HCT116 (cell line): ENCODE measurements around the gene SNTG2. TPM values are rescaled to one million over a fixed set of nuclear protein-coding genes. Genes with fewer than 3 reads are reported as not detected.

ENCODE experiments used
- ATAC-seq: fragments of 200-7000 bp; cut with Tn5 transposase; 2 replicates; pipeline ENCODE4 v1.9.1; 2020; ENCODE audit warnings: mild to moderate bottlenecking, moderate library complexity
- BruUV-seq: library from RNA; stranded (reverse); fragments of 400-500 nt; replicated peaks from 2 replicates; lab custom pipeline; 2021; lab: Mats Ljungman, UMichigan
- CTCF ChIA-PET: fragments of 300-600 bp; sonication (Branson Sonifier 250); formaldehyde crosslinking; loops from one replicate; lab custom pipeline; 2021; ENCODE audit warnings: antibody characterized with exemption; lab: Charles Lee
- POLR2A ChIA-PET: fragments of 300-600, 350-600 bp; sonication (Branson Sonifier 250); formaldehyde crosslinking; loops from one replicate; lab custom pipeline; 2021; ENCODE audit warnings: antibody characterized with exemption; lab: Charles Lee
- RAD21 ChIA-PET, 2 experiments: fragments of 300-600 bp; sonication (Branson Sonifier 250); formaldehyde crosslinking; loops; one replicate each; lab custom pipeline; 2023; ENCODE audit warnings: low total read pairs in 2 of 2; ENCODE audit not compliant: uncharacterized antibody in 2 of 2, unreplicated experiment in 2 of 2, low non-redundant PET in 1 of 2; lab: Charles Lee
- DNase-seq: peaks from one replicate; pipeline ENCODE4 v3.0.0-alpha.2; 2010; ENCODE audit warnings: low read depth, low spot score
- H2AFZ ChIP-seq: fragments of 200-600 bp; shearing (Covaris generic), sonication (generic); 2 replicates; pipeline ENCODE4 v1.6.1; 2017; ENCODE audit warnings: low read depth, mixed run types, mixed read lengths, antibody characterized with exemption, low read length; ENCODE audit not compliant: poor library complexity, severe bottlenecking
- H3K27ac ChIP-seq: 2 replicates; pipeline ENCODE4 v1.5.1; 2012; ENCODE audit warnings: low read depth, low read length
- H3K27me3 ChIP-seq: fragments of 200-600 bp; sonication (generic); 2 replicates; pipeline ENCODE4 v1.6.1; 2016; ENCODE audit warnings: mixed run types, low read length, mixed read lengths; ENCODE audit not compliant: insufficient read depth
- H3K36me3 ChIP-seq, 2 experiments: fragments of 200-500 bp in 1 of 2; fragments of 200-600 bp in 1 of 2; sonication (Bioruptor generic) in 1 of 2; sonication (generic) in 1 of 2; 2 replicates each; pipeline versions ENCODE4 v1.5.1 to v1.6.1; 2014 to 2016; ENCODE audit warnings: low read length in 2 of 2, inconsistent platforms in 1 of 2, mixed read lengths in 1 of 2, mixed run types in 1 of 2; ENCODE audit not compliant: insufficient read depth in 2 of 2, control insufficient read depth in 1 of 2
- H3K4me1 ChIP-seq, 2 experiments: fragments of 200-600 bp in 1 of 2; sonication (generic) in 1 of 2; 2 replicates each; pipeline versions ENCODE4 v1.5.1 to v1.6.1; 2012 to 2017; ENCODE audit warnings: low read length in 2 of 2, inconsistent platforms in 1 of 2, mild to moderate bottlenecking in 1 of 2, mixed read lengths in 1 of 2, mixed run types in 1 of 2, moderate library complexity in 1 of 2; ENCODE audit not compliant: insufficient read depth in 2 of 2, control insufficient read depth in 1 of 2
- H3K4me2 ChIP-seq: fragments of 200-600 bp; sonication (generic); 2 replicates; pipeline ENCODE4 v1.6.1; 2017; ENCODE audit warnings: mixed run types, low read length, mixed read lengths
- H3K4me3 ChIP-seq, 2 experiments: fragments of 200-600 bp in 1 of 2; sonication (generic) in 1 of 2; replicated peaks in 1 of 2; 2 replicates each; pipeline ENCODE4 v1.5.1; 2011 to 2016; ENCODE audit warnings: low read length in 2 of 2, control low read depth in 1 of 2, low read depth in 1 of 2, mild to moderate bottlenecking in 1 of 2, mixed read lengths in 1 of 2, mixed run types in 1 of 2
- H3K79me2 ChIP-seq: fragments of 200-600 bp; sonication (generic); 2 replicates; pipeline ENCODE4 v1.6.1; 2017; ENCODE audit warnings: mild to moderate bottlenecking, mixed run types, low read length, moderate library complexity, mixed read lengths; ENCODE audit not compliant: insufficient read depth
- H3K9ac ChIP-seq: fragments of 200-600 bp; sonication (generic); 2 replicates; pipeline ENCODE4 v1.6.1; 2016; ENCODE audit warnings: low read length, mixed read lengths
- H3K9me2 ChIP-seq: fragments of 200-600 bp; sonication (generic), shearing (Covaris generic); 2 replicates; pipeline ENCODE4 v1.6.1; 2017; ENCODE audit warnings: mixed run types, mild to moderate bottlenecking, moderate library complexity; ENCODE audit not compliant: insufficient read depth
- H3K9me3 ChIP-seq, 2 experiments: fragments of 200-500 bp in 1 of 2; fragments of 200-600 bp in 1 of 2; sonication (Bioruptor generic) in 1 of 2; sonication (generic) in 1 of 2; 2 replicates each; pipeline ENCODE4 v1.6.1; 2014 to 2017; ENCODE audit warnings: low read length in 2 of 2, mixed read lengths in 2 of 2, inconsistent platforms in 1 of 2, low read depth in 1 of 2, mild to moderate bottlenecking in 1 of 2, mixed run types in 1 of 2, moderate library complexity in 1 of 2; ENCODE audit not compliant: control insufficient read depth in 1 of 2, insufficient read depth in 1 of 2
- H4K20me1 ChIP-seq: fragments of 200-600 bp; sonication (generic), shearing (Covaris generic); 2 replicates; pipeline ENCODE4 v1.6.1; 2017; ENCODE audit warnings: mixed run types, mild to moderate bottlenecking, moderate library complexity; ENCODE audit not compliant: insufficient read depth
- CBX3 ChIP-seq: IDR thresholded peaks from 2 replicates; pipeline ENCODE4 v1.6.1; 2012; ENCODE audit warnings: low read depth
- CEBPB ChIP-seq: IDR thresholded peaks from 2 replicates; pipeline ENCODE4 v1.6.1; 2012; ENCODE audit warnings: low read depth
- EZH2phosphoT487 ChIP-seq: fragments of 200-600 bp; IDR thresholded peaks from 2 replicates; pipeline ENCODE4 v1.6.1; 2018; ENCODE audit warnings: antibody characterized with exemption, borderline replicate concordance
- REST ChIP-seq: IDR thresholded peaks from 2 replicates; pipeline ENCODE4 v1.6.1; 2012; ENCODE audit warnings: low read depth
- SP1 ChIP-seq: IDR thresholded peaks from 2 replicates; pipeline ENCODE4 v1.6.1; 2012; ENCODE audit warnings: low read depth
- YY1 ChIP-seq: IDR thresholded peaks from 2 replicates; pipeline ENCODE4 v1.6.1; 2011; ENCODE audit warnings: low read length, low read depth, moderate library complexity, mild to moderate bottlenecking; ENCODE audit not compliant: insufficient replicate concordance; ENCODE audit errors: extremely low read depth
- ZFX ChIP-seq: fragments of 450-650 bp; IDR thresholded peaks from 2 replicates; pipeline ENCODE4 v1.6.1; 2017
- intact Hi-C: fragments of 100-400 bp; cut with micrococcal nuclease; formaldehyde crosslinking; loops from 2 replicates; pipeline ENCODE4 v1.10.0; 2022
- total RNA-seq: library from RNA; stranded (reverse); gene quantifications from one replicate; pipeline ENCODE4 v1.2.1, GENCODE V29; 2021; ENCODE audit not compliant: unreplicated experiment
- TF ChIP-seq, protein P1 (sequence below): IDR thresholded peaks from 2 replicates; pipeline ENCODE4 v1.6.1; 2012

Gene SNTG2
- total RNA-seq, 1 experiment from 2014 or later: not detected

GRCh38 chr2:1181893-1182292, 231.2 kb downstream of the SNTG2 start:
- no peak for DNase-seq
- TF ChIP-seq CBX3: no peak
- TF ChIP-seq, all 23 proteins: peak for 0
- intact Hi-C loops: no loop called here
- CTCF ChIA-PET: no interaction called here
- Histone ChIP-seq H3K4me3 (no peak overlapping the region), H4K20me1 (no peaks in the 10 kb centered on the region), H3K9me2 (no peaks in the 10 kb centered on the region), H3K9me3 (no peaks in the 10 kb centered on the region), H3K27ac (no peak overlapping the region), H2AFZ (no peak overlapping the region), H3K9ac (no peak overlapping the region), H3K4me1 (no peaks in the 10 kb centered on the region), H3K79me2 (no peaks in the 10 kb centered on the region), H3K4me2 (no peak overlapping the region), H3K27me3 (no peaks in the 10 kb centered on the region), H3K36me3 (no peaks in the 10 kb centered on the region; a peak in 1 of 4 replicates)
- POLR2A ChIA-PET: no interaction called here
- no TSS peak for BruUV-seq
- RAD21 ChIA-PET: no interaction called here
- no peak for ATAC-seq

DNA sequence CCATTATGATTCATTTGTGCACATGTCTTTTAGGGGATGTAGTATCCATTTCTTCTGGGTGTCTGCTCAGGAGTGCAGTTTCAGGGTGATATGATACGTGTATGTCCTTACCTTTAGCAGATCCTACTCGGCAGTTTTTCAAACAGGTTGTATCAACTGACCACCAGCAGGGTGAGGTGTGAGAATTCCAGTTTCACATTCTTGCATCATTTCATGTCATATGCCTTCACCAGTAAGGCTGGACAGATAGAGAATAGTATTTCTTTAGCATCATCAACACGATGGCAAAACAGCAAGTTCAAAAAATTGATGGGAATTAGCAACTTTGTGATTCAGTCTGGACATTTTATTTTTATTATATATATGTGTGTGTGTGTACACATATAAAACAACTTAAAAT, 232.7 kb downstream of the SNTG2 start:
- POLR2A ChIA-PET: no interaction called here
- H3K9ac ChIP-seq: no peak overlapping the region
- H3K36me3 ChIP-seq: no peaks in the 10 kb centered on the region; a peak in 1 of 4 replicates
- RAD21 ChIA-PET: no interaction called here
- ATAC-seq (no peak), DNase-seq (peak; percentile 26)
- H3K4me2 ChIP-seq: no peak overlapping the region
- H4K20me1 ChIP-seq: no peaks in the 10 kb centered on the region
- H3K9me2 ChIP-seq: no peaks in the 10 kb centered on the region
- H3K9me3 ChIP-seq: no peaks in the 10 kb centered on the region
- no peaks in the 10 kb centered on the region for H3K79me2 ChIP-seq
- no peaks in the 10 kb centered on the region for H3K4me1 ChIP-seq
- no TSS peak for BruUV-seq
- H3K27me3 ChIP-seq: no peaks in the 10 kb centered on the region
- intact Hi-C loops: no loop called here
- no peak overlapping the region for H3K4me3 ChIP-seq
- TF ChIP-seq ZFX (no peak), REST (no peak), CEBPB (peak; percentile 68; the same call in 1 of the 2 replicates), YY1 (no peak), EZH2phosphoT487 (no peak), SP1 (no peak)
- TF ChIP-seq, protein P1, sequence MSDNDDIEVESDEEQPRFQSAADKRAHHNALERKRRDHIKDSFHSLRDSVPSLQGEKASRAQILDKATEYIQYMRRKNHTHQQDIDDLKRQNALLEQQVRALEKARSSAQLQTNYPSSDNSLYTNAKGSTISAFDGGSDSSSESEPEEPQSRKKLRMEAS: peak; percentile 79
- TF ChIP-seq, all 23 proteins: peak for 2
- CTCF ChIA-PET: no interaction called here
- Histone ChIP-seq H2AFZ (no peak overlapping the region), H3K27ac (no peak overlapping the region)
